ENCODE results near the gene PDSS2.

PDSS2 gene

GRCh38 chr6:107443608-107444267, 15.6 kb downstream of the PDSS2 start:
- no peaks in the 10 kb centered on the region for H3K79me2 ChIP-seq (ENCODE audit: insufficient read depth, low read depth)
- H3K9ac ChIP-seq = no peak overlapping the region
- no peak overlapping the region for H3K27ac ChIP-seq
- H3K4me2 ChIP-seq = no peak overlapping the region
- TF ChIP-seq CTCF (conservative IDR thresholded peaks at IDR 0.05; ENCODE audit: low read depth, low read length) = no peak
- no peaks in the 10 kb centered on the region for H4K20me1 ChIP-seq (ENCODE audit: insufficient read depth)
- no peaks in the 10 kb centered on the region for H3K27me3 ChIP-seq (ENCODE audit: insufficient read depth, low read depth)
- H3K36me3 ChIP-seq (ENCODE audit: insufficient read depth) = no peaks in the 10 kb centered on the region
- H3K4me3 ChIP-seq (IDR thresholded peaks at IDR 0.05; ENCODE audit: insufficient read depth, low read depth, low read length) = no peak overlapping the region
- no peaks in the 10 kb centered on the region for H3K4me1 ChIP-seq (ENCODE audit: low read depth, poor library complexity, severe bottlenecking)
- no peak overlapping the region for H2AFZ ChIP-seq (ENCODE audit: low read depth)

- Histone ChIP-seq H3K9ac (no peak overlapping the region), H3K36me3 (ENCODE audit: insufficient read depth) (no peaks in the 10 kb centered on the region), H4K20me1 (ENCODE audit: insufficient read depth) (no peaks in the 10 kb centered on the region), H3K27ac (no peak overlapping the region), H3K4me3 (IDR thresholded peaks at IDR 0.05; ENCODE audit: insufficient read depth, low read depth, low read length) (no peak overlapping the region), H3K4me1 (ENCODE audit: low read depth, poor library complexity, severe bottlenecking) (no peaks in the 10 kb centered on the region), H3K4me2 (no peak overlapping the region), H2AFZ (ENCODE audit: low read depth) (no peak overlapping the region), H3K79me2 (ENCODE audit: insufficient read depth, low read depth) (no peaks in the 10 kb centered on the region), H3K27me3 (ENCODE audit: insufficient read depth, low read depth) (no peaks in the 10 kb centered on the region)
- no peak for TF ChIP-seq CTCF (conservative IDR thresholded peaks at IDR 0.05; ENCODE audit: low read depth, low read length)
Measured at GRCh38 chr6:107442938-107443607, 16.3 kb downstream of the PDSS2 start.

- Histone ChIP-seq H2AFZ (ENCODE audit: low read depth) (no peak overlapping the region), H3K79me2 (ENCODE audit: insufficient read depth, low read depth) (no peaks in the 10 kb centered on the region), H3K4me1 (ENCODE audit: low read depth, poor library complexity, severe bottlenecking) (no peaks in the 10 kb centered on the region), H3K9ac (no peak overlapping the region), H4K20me1 (ENCODE audit: insufficient read depth) (no peaks in the 10 kb centered on the region), H3K27me3 (ENCODE audit: insufficient read depth, low read depth) (no peaks in the 10 kb centered on the region), H3K4me2 (no peak overlapping the region), H3K4me3 (IDR thresholded peaks at IDR 0.05; ENCODE audit: insufficient read depth, low read depth, low read length) (no peak overlapping the region), H3K36me3 (ENCODE audit: insufficient read depth) (no peaks in the 10 kb centered on the region), H3K27ac (no peak overlapping the region)
- TF ChIP-seq CTCF (conservative IDR thresholded peaks at IDR 0.05; ENCODE audit: low read depth, low read length) = no peak
Measured at GRCh38 chr6:107441682-107442081, 17.7 kb downstream of the PDSS2 start.

GRCh38 chr6:107440936-107441335, 18.4 kb downstream of the PDSS2 start:
- H3K27me3 ChIP-seq (ENCODE audit: insufficient read depth, low read depth) = no peaks in the 10 kb centered on the region
- no peaks in the 10 kb centered on the region for H3K79me2 ChIP-seq (ENCODE audit: insufficient read depth, low read depth)
- no peaks in the 10 kb centered on the region for H4K20me1 ChIP-seq (ENCODE audit: insufficient read depth)
- TF ChIP-seq CTCF (conservative IDR thresholded peaks at IDR 0.05; ENCODE audit: low read depth, low read length) = no peak
- H3K9ac ChIP-seq = no peak overlapping the region
- H2AFZ ChIP-seq (ENCODE audit: low read depth) = no peak overlapping the region
- H3K4me3 ChIP-seq (IDR thresholded peaks at IDR 0.05; ENCODE audit: insufficient read depth, low read depth, low read length) = no peak overlapping the region
- no peaks in the 10 kb centered on the region for H3K36me3 ChIP-seq (ENCODE audit: insufficient read depth)
- H3K4me2 ChIP-seq = no peak overlapping the region
- no peak overlapping the region for H3K27ac ChIP-seq
- H3K4me1 ChIP-seq (ENCODE audit: low read depth, poor library complexity, severe bottlenecking) = no peaks in the 10 kb centered on the region
